GM12873 (cell line): ENCODE data around the gene MAGI1.

Experiments
- TF ChIP-seq, protein P1 (sequence below): IDR thresholded peaks from 2 replicates; pipeline ENCODE4 v1.5.1; 2012; ENCODE audit warnings: low read depth, mild to moderate bottlenecking, moderate library complexity, low read length, control low read depth; ENCODE audit not compliant: insufficient read depth; ENCODE audit errors: missing control alignments

The MAGI1 gene

DNA sequence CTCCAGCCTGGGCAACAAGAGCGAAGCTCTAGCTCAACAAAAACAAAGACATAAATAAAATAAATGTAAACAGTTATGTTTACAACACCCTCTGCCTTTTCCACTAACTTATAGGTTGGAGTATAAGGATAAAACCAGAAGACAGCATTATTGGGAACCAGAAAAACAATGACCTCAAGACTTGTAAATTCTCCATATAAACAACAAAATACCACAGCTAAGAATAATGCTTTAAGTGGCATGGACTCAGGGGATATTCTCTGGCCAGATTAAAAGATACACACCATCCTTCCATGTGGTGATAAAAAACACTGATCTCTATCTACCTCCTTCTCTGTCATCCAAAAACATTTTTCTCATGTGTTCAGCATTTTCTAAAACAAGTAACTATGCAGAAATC lies 500.6 kb downstream of the MAGI1 start:
- TF ChIP-seq, protein P1, sequence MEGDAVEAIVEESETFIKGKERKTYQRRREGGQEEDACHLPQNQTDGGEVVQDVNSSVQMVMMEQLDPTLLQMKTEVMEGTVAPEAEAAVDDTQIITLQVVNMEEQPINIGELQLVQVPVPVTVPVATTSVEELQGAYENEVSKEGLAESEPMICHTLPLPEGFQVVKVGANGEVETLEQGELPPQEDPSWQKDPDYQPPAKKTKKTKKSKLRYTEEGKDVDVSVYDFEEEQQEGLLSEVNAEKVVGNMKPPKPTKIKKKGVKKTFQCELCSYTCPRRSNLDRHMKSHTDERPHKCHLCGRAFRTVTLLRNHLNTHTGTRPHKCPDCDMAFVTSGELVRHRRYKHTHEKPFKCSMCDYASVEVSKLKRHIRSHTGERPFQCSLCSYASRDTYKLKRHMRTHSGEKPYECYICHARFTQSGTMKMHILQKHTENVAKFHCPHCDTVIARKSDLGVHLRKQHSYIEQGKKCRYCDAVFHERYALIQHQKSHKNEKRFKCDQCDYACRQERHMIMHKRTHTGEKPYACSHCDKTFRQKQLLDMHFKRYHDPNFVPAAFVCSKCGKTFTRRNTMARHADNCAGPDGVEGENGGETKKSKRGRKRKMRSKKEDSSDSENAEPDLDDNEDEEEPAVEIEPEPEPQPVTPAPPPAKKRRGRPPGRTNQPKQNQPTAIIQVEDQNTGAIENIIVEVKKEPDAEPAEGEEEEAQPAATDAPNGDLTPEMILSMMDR, result no peak

DNA sequence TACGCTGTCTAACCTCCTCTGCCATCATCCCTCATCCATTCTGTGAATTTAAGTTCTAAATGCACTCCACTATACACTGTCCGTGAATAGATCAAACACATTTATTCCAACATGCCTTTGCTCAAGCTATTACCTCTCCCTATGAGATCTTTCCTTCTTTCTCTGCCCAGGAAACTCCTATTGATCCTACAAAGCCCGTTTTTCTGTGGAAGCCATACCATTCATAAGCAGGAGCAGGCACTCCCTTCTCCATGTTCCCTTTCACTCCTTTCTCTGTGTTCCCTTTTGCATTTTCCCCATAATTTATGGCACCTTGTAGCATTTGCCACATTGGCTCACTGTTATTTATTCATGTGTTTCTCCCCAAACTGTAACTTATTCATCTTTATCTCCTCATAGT lies 501.6 kb downstream of the MAGI1 start:
- TF ChIP-seq, protein P1, result no peak

- TF ChIP-seq, protein P1, result no peak
Measured at GRCh38 chr3:65535260-65535659, 503.5 kb downstream of the MAGI1 start.

DNA sequence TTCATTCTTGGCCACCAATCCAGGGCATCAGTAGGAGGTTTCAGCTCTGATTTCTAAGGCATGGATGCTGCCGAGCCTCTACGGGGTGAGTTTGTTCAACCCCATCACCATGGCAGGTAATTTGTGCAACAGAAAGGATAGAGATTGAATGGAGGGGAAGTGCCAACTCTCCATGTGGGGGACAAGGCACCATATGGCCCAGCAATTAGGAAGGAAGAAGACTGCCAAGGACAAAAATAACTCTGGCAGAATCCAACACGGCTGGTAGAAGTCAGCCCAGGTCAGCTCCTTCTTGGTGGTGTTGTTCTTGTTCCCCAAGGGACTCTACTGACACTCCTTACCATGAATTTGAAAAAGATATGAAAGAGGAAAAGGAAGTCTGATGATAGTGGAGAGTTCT lies 503.9 kb downstream of the MAGI1 start:
- TF ChIP-seq, protein P1, result no peak

DNA sequence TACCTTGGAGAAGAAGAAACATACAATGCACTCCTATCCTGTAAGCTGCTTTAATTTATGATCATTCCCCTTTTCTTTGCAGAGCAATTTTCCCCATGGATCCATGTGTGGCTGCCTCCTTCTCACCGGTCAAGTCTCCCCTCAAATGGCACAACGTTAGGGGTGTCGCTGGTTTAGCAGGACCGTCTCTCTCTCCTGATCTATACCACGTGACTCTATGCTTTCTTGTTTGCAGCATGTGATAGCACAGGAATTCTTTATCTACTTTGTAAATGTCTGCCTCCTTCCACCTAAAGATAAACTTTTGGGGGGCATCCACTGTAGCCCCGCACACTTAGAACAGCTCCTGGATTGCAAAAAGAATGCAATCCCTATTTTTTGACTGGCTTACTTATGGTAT lies 506.0 kb downstream of the MAGI1 start:
- TF ChIP-seq, protein P1, result no peak

GRCh38 chr3:65532215-65532614 lies 506.5 kb downstream of the MAGI1 start:
- TF ChIP-seq, protein P1, result no peak

DNA sequence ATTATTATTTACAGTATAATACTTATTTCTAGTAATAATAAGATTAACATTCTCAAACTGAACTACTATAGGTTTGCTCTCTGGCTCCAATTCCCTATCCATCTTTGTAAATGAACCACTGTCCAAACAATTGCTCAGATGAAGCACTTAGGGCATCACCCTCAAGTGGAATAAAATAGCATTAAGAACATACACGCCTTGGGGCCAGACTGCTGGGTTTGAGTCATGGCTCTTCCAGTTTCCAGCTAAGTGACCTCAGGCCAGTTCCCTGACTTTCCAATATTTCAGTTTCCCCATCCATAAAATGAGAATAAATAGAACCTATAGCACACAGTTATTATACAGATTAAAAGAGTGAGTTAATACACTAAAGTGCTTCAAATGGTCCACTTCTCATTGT lies 507.2 kb downstream of the MAGI1 start:
- TF ChIP-seq, protein P1, result no peak
